ENCODE measurements around the gene CST8.

Gene CST8

GRCh38 chr20:23503649-23504048, 12.7 kb downstream of the CST8 start:
- POLR2A ChIA-PET = no interaction called here
- CTCF ChIA-PET = interaction anchor here (0.8 kb wide), 1 partner anchor 21 kb away, joined by 3 read pairs; no protein-coding TSS in a partner anchor
- TF ChIP-seq CTCF (IDR thresholded peaks at IDR 0.05; ENCODE audit: control extremely low read depth, extremely low read depth, low read depth, missing control alignments) = no peak
- no peak for DNase-seq (ENCODE audit: extremely low spot score)

- POLR2A ChIA-PET = no interaction called here
- TF ChIP-seq CTCF (IDR thresholded peaks at IDR 0.05; ENCODE audit: control extremely low read depth, extremely low read depth, low read depth, missing control alignments) = no peak
- no peak for DNase-seq (ENCODE audit: extremely low spot score)
- CTCF ChIA-PET = no interaction called here
Measured at GRCh38 chr20:23507346-23507745, 16.4 kb downstream of the CST8 start.

- ChIA-PET CTCF (no interaction called here), POLR2A (interaction anchor here (0.6 kb wide), 1 partner anchor 1897 kb away, joined by 7 read pairs; no protein-coding TSS in a partner anchor)
- TF ChIP-seq CTCF (IDR thresholded peaks at IDR 0.05; ENCODE audit: control extremely low read depth, extremely low read depth, low read depth, missing control alignments) = no peak
- DNase-seq (ENCODE audit: extremely low spot score) = no peak
Measured at GRCh38 chr20:23508449-23509229, 17.7 kb downstream of the CST8 start.

- ChIA-PET POLR2A (no interaction called here), CTCF (no interaction called here)
- DNase-seq (ENCODE audit: extremely low spot score) = no peak
- no peak for TF ChIP-seq CTCF (IDR thresholded peaks at IDR 0.05; ENCODE audit: control extremely low read depth, extremely low read depth, low read depth, missing control alignments)
Measured at GRCh38 chr20:23509247-23509913, 18.5 kb downstream of the CST8 start.

GRCh38 chr20:23510000-23510590, 19.2 kb downstream of the CST8 start:
- DNase-seq (ENCODE audit: extremely low spot score) = no peak
- ChIA-PET CTCF (no interaction called here), POLR2A (no interaction called here)
- no peak for TF ChIP-seq CTCF (IDR thresholded peaks at IDR 0.05; ENCODE audit: control extremely low read depth, extremely low read depth, low read depth, missing control alignments)

GRCh38 chr20:23513164-23513563, 22.2 kb downstream of the CST8 start:
- TF ChIP-seq CTCF (IDR thresholded peaks at IDR 0.05; ENCODE audit: control extremely low read depth, extremely low read depth, low read depth, missing control alignments) = no peak
- DNase-seq (ENCODE audit: extremely low spot score) = no peak
- CTCF ChIA-PET = interaction anchor here (1.7 kb wide), 1 partner anchor 73 kb away, joined by 4 read pairs; no protein-coding TSS in a partner anchor
- POLR2A ChIA-PET = no interaction called here
